ENCODE measurements around the gene PPARA.
"Not testable (repeated sequence)": the region's sequence is repeated elsewhere in the genome, so short reads cannot be mapped to it uniquely, and the experiment has no call there.

PPARA gene

DNA sequence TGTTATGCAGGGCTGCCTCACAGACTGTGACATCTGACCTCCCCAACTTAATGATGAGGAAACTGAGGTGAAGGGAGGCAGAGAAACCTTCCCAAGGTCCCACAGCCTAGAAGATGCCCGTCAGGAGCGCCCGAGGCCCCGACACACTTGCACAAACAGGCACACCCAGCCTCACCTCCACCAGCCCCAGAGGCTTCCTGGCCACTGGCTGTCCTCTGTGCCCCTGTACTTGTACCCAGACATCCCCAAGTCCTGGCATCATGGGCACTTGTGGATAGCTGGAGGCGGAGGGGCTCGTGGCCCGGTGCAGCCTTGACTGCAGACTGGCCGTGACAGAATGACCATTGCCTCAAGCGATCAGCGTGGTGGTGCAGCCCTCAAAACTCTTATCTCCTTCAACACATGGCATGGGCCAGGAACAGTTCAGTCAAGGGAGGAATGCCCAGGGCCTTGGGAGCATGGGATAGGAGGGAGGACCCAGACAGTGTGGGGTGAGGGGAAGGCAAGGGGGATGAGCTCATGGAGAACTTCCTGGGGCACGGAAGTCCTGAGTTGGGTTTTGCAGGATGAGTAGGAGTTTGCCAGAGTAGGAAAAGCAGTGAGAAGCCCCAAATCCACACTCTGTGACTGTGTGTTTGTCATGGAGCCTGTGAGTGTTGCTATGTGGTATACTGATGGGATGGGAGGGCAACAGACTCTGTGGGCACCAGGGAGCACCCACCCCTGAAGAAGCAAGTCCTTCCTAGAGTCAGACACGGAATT lies 25.8 kb upstream of the PPARA start:
- no peak for DNase-seq
- in situ Hi-C loops (cut with MboI; ENCODE audit: low pct_unique_long_range_greater_than_20kb, low sequenced_read_pairs), result loop anchor here (10.0 kb wide), 1 partner anchor 550 kb away; no protein-coding TSS in a partner anchor

DNA sequence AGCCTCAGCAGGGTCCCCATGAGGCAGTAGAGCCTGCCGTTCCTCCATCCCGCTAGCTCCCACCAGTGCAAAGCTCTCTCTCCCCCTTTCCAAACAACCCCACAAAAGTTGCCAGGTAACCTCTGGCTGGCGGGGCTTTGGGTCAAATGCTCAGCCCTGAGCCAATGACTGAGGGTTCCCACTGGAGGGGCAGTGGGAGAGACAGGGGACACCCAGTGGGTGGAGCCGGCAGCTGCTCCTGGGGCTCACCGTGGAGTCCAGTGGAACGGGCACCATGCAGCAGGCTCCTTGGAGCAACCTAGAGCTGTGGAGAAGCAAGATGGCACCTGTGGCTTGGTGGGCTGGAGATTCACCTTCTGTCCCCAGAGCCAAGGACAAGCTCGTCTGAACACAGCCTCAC lies 25.0 kb upstream of the PPARA start:
- in situ Hi-C loops (cut with MboI; ENCODE audit: low pct_unique_long_range_greater_than_20kb, low sequenced_read_pairs), result loop anchor here (10.0 kb wide), 1 partner anchor 551 kb away; no protein-coding TSS in a partner anchor
- no peak for DNase-seq

DNA sequence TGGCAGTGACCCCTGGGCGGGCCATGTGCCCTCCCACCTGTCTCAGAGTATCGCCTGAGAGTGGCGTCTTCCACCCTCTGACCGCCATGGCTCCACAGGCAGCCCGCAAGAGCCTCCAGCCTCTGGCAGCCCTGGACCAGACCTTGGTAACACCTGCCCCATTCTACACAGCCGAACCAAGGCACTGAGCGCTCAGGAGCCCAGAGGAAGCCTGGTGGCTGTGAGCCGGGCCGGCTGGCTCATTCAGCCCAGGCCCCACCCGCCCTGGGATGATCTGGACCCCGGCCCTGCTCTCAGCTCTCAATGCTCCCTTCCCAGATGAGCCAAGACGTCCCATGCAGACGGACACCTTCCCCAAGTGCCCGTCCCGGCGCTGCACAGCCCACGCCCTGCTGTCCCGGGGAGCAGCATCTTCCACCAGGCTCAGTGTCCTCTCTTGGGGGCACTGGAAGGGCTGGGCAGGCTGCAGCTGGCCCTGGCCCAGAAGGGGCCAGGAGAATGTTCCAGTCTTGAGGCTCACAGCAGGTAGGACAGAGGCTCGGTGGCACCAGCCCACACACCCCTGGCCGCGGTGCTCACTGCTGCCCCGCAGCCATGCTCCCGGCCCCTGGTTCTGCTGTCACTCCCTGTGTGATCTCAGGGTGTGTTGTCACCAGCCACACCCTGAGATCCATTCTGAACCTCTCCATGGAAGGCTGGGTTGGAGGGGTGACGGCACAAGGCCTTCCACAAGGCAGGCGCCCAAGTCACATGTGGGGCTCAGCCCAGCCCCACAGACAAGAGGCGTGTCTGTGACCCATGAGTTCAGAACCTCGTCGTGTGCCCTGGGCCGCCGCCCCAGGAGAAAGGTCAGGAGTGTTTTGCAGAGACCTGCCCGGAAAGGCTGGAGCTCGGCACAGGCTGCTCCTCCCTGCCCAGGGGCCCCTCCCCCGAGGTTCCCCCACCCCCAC lies 24.2 kb upstream of the PPARA start:
- in situ Hi-C loops (cut with MboI; ENCODE audit: low pct_unique_long_range_greater_than_20kb, low sequenced_read_pairs), result loop anchor here (10.0 kb wide), 1 partner anchor 551 kb away; no protein-coding TSS in a partner anchor
- DNase-seq, result no peak

DNA sequence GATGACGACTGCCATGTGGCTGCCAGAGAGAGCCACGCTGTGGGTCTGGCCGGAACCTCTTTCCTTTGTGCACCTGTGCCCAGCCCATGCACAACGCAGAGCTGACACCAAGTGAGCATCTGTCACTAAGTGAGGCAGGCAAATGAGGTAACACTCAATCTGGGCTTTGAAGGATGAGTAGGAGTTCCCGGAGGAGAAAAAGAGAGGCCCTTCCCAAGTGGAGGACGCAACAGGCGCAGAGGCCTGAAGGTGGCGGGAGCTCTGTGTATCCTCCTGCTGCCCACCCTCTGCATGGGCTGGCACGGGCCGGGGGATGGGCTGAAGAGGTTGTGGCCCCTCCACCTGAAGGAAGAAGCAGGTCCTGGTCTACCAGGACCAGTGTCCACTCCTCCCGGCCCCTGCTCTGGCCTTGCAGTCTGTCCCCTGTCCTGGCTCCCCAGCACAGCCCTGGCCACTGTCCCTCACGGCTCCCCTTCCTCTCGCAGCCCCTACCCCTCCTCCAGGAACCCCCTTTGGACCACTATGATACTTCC lies 23.4 kb upstream of the PPARA start:
- in situ Hi-C loops (cut with MboI; ENCODE audit: low pct_unique_long_range_greater_than_20kb, low sequenced_read_pairs), result loop anchor here (10.0 kb wide), 1 partner anchor 552 kb away; no protein-coding TSS in a partner anchor

DNA sequence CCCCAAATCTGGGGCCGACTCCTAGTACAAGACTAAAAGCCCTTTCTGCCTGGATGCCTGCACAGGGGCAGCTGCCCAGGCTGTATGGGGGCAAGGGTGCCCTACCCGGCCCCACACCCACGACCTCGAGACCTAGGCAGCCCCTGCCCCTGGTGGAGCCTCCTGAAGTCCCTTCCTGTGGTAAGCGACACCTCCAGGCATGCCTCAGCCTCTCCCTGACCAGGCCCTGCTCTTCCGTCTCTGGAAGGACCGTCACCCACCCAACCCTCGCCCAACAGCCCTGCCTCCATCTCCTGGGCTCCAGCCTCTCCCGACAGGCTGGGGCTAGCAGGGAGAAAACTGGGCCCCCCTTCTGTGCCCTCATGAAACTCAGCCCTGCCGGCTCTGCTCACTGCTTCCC lies 22.8 kb upstream of the PPARA start:
- DNase-seq, result no peak
- in situ Hi-C loops (cut with MboI; ENCODE audit: low pct_unique_long_range_greater_than_20kb, low sequenced_read_pairs), result loop anchor here (10.0 kb wide), 1 partner anchor 553 kb away; no protein-coding TSS in a partner anchor

More for the DNA sequence above, 23.4 kb upstream of the PPARA start:
- no peak for DNase-seq

DNA sequence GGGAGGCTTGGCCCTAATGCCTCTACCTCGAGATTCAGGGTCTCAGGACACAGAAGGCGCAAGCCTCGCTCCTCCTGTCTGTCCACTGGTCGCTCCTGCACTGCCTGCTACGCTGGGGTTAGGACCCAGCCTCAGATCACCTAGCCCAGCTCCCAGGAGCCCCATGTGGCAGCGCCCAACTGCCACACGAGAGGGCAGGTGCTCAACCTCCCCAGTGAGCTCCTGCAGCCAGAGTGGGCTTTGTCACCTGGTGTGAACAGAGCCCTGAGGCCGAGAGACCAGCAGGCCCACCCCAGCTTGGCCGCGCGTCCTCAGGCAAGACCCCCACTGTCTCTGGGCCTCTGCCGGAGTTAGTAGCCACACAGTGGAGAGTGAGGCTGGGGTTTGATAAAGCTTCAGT lies 21.7 kb upstream of the PPARA start:
- no peak for DNase-seq
- in situ Hi-C loops (cut with MboI; ENCODE audit: low pct_unique_long_range_greater_than_20kb, low sequenced_read_pairs), result loop anchor here (10.0 kb wide), 1 partner anchor 554 kb away; no protein-coding TSS in a partner anchor

DNA sequence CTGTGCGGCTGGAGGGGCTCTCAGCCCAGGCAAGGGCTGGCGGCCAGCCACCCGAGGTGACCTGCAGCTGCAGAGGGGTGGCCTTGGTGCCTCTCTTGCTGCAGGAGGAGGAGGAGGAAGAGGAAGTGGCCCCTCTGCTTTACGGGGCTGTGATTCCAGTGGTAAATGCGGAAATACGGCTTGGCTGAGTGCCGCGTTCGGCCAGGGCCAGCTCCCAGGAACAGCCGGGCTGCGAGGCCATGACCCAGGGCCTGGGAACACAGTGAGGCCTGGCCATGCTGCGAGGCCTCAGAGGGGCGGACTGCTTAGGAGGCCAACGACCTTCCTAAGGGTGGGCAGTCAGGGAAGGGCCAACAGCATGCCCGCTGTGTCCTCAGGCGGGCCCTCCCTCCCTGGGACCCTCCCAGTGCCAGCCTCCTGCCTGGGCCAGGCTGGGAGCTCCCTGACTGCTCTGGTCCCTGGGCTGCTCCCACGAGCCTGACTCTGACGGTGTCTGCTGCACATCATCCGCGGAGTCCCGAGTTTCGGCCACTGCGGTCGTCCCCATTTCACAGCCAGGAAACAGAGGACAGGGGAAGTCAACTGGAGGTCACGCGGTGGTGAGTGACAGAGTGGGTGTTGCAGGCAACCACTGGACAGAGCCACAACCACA lies 20.8 kb upstream of the PPARA start:
- DNase-seq, result peak; percentile 76
- in situ Hi-C loops (cut with MboI; ENCODE audit: low pct_unique_long_range_greater_than_20kb, low sequenced_read_pairs), result loop anchor here (10.0 kb wide), 1 partner anchor 555 kb away; no protein-coding TSS in a partner anchor

DNA sequence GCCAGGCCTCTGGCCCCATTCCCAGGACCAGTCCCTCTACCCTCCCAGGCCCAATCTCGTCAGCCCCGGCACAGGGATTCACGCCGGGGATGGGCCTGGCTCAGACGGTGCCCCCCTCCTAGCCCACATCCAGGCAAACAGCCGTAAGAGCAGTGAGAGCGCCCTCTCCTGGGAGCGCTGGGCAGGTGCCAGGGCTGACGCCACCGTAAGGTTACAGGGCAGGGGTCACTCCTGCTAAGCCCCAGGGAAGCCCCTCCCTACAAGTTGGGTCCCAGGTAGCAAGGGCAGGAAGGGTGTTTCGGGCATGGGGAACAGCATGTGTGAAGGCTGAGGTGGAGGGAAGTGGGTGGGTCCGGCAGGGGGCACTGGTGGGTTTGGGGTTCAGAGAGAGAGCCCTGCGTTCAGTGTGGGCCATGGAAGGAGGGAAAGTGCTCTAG lies 19.2 kb upstream of the PPARA start:
- in situ Hi-C loops (cut with MboI; ENCODE audit: low pct_unique_long_range_greater_than_20kb, low sequenced_read_pairs), result no loop called here
- no peak for DNase-seq

DNA sequence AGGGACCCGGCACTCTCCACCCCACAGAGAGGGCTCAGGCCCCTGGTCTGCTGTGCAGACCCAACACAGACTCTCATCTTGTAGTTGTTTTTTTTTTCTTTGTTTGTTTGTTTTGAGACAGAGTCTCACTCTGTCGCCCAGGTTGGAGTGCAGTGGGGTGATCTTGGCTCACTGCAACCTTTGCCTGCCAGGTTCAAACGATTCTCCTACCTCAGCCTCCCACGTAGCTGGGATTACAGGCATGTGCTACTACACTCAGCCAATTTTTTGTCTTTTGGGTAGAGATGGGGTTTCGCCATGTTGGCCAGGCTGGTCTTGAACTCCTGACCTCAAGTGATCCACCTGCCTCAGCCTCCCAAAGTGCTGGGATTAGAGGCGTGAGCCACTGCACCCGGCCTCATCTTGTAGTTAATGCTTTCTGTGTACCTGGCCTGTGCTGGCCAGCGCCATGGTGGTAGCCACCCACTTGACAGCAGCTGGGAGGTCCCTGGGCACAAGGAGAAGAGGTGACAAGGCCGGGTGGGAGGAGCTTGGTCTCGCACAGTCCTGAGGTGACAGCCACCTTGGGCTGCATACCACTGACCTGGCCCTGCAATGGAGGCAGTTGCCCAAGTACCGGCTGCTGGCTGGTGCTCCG lies 18.0 kb upstream of the PPARA start:
- in situ Hi-C loops (cut with MboI; ENCODE audit: low pct_unique_long_range_greater_than_20kb, low sequenced_read_pairs), result not testable (repeated sequence)

DNA sequence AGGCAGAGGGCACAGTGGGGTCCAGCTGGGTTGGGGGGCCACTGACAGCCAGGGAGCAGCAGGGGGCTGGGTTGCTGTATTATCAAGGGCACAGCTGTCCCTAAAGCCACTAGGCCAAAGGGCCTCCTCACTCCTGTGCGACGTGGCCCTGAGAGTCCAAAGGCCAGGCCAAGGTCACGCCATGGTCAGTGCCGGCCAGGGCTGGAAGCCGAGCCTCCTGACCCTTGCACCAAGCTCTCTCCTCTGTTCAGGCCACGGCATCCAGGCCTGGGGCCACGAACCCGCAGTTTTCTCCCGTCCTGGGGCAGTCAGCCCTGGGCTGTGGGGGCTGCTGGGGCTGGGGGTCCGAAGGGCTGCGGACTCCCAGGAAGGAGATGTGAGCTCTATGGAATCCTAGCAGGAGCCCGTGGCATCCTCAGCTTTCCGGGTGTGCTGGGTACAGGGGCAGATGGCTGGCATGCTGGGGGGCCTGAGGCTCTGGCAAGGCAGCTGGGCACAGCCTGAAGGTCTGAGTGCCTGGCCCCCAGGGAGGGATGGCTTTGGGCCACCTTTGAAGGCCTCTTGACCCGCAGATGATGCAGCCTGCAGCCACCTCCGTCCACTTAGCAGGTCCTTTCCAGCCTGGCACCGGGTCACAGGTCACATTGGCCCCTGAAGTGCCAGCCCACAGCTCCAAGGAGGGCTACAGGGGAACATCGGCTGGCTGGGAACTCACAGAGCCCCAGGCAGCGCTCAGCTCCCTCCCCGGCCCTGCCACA lies 17.3 kb upstream of the PPARA start:
- DNase-seq, result no peak
- in situ Hi-C loops (cut with MboI; ENCODE audit: low pct_unique_long_range_greater_than_20kb, low sequenced_read_pairs), result no loop called here

More for the DNA sequence above, 18.0 kb upstream of the PPARA start:
- not testable (repeated sequence) for DNase-seq

DNA sequence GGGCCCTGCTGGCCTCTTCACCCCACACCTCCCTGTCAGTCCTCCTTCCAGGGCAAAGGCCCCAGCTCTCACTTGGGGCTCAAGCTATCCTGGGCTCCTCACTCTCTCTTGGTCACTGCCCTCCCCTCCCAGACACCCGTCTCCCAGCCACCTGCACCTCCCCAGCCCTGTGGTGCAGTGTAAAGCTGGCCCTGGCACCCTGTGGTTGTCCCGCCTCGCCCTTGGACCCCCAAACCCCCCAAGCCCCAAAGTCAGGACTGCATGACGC lies 16.8 kb upstream of the PPARA start:
- no peak for DNase-seq
- in situ Hi-C loops (cut with MboI; ENCODE audit: low pct_unique_long_range_greater_than_20kb, low sequenced_read_pairs), result no loop called here

DNA sequence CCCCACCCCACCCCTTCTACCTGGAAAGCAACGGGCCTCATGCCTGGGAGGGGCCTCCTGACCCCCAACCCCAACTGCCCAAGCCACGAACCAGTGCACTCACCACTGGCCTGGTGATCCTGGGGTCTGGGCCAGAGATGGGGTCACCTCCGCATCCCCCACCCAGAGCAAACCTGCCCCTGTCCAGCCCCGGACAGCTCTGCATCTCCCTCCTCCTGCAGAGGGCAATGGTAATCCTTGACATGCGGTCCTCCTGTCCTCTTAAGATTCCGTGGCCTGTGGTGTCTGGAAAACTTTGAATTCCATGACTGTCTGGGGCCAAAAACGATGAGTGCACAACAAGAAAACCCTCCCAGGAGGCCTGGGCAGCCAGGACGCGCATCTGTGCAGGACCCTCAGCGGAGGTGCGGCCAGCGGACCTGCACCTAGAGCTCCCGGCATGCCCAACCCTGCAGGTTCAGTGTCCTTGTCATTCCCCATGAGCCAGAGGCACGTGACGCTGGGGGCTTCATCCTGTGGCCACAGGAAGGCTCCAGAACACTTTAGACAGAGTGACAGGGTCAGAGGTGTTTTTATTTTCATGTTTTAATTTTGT lies 16.1 kb upstream of the PPARA start:
- in situ Hi-C loops (cut with MboI; ENCODE audit: low pct_unique_long_range_greater_than_20kb, low sequenced_read_pairs), result no loop called here

DNA sequence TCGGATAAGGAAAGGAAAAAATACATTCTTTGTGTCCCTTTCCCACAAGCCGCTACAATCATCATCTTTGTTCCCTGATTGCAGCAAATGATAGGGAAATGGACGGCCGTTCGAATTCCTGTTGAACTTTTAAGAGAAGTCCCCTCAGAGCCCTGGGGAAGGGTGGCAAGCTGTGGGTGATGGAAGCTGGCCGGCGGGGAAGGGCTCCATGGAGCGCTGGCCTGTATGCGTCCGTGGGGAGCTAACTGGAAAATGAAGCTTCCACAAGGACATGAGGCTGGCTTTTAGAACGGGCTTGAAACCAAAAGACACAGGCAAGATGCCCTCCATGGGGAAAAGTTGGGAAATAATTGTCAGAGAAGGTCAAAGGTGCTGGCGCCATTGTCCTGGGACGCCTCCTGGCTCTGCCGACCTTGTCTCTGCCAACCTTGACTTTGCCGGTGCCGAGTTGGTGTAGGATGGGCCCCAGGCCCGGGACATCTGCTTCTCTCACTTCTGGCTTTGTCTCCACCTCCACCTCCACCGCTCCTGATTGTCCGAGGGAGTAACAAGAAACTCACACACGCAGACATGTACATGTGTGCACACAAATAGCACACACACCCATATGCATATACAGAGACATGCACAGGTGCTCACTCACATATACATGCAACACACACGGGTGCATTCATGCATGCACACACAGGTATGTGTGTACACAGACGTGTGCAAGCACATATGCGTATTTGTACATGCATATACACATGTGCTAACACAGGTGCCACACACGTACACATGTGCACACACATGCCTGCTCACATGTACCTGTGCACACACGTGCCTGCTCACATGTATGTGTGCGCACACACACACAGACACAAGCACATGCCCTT lies 14.5 kb upstream of the PPARA start:
- in situ Hi-C loops (cut with MboI; ENCODE audit: low pct_unique_long_range_greater_than_20kb, low sequenced_read_pairs), result no loop called here
- DNase-seq, result no peak

More for the DNA sequence above, 16.1 kb upstream of the PPARA start:
- no peak for DNase-seq

DNA sequence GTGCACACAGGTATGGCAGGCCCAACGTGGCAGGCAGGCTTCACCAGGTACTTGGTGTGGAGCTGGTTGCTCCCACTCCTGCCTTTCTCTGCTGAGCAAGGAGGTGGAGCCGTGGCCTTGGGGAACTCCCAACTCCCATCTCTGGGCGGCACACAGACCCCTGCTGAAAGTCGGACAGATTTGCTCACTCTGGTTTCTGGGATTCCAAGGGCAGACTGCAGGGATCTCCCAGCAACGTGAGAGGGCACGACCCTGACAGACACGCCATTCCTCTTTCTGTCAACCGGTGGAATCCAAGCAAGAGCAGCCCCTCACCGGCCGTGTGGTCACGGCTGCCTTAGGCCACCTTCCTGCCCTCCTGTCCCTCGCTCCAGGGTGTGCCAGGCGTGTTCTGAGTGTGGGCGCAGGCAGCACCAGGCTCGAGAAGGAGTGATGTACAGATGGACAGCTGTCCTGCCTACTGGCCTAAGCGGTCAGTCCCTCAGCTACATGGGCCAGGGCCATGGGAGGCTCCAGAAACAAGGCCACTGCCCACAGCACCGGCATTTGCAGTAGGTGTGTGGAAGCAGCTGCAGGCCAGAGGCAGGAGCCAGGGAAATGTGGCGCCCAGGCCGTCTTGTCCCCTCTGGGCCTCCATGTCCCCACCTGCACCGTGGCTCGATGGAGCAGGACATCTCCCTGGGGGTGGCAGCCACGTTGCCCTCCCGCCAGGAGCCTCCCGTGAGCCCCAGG lies 13.7 kb upstream of the PPARA start:
- in situ Hi-C loops (cut with MboI; ENCODE audit: low pct_unique_long_range_greater_than_20kb, low sequenced_read_pairs), result no loop called here

DNA sequence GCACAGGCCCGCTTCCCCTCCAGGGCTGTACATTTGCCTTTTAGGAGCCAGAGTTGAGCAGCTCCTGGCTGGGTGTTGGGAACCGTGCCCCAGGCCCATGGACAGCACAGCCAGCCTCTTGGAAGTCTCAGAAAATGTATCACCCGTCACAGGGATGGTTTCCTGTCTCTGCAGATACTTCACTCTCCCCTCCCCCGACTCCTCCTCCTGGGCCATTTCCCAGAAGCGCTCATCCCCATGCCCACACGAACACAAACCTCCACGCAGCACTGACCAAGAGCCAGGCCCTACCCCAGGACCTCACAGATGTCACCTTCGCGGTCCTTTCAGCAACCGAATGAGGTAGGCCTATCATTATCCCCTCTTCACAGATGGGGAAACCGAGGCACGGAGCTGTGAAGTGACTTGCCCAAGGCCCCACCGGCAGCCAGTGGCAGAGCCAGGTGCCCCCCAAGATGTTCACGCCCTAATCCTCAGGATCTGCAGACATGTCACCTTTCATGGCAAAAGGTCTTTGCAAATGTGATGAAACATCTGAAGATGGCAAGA lies 13.0 kb upstream of the PPARA start:
- in situ Hi-C loops (cut with MboI; ENCODE audit: low pct_unique_long_range_greater_than_20kb, low sequenced_read_pairs), result no loop called here
- DNase-seq, result no peak

More for the DNA sequence above, 13.7 kb upstream of the PPARA start:
- DNase-seq, result no peak
